Measurements from ENCODE around the gene COL24A1. TPM values are rescaled to one million over a fixed set of nuclear protein-coding genes. Genes with fewer than 3 reads are reported as not detected.
A peak's percentile ranks its signal among the peaks of the same experiment; 100 is the strongest.

The COL24A1 gene
- total RNA-seq, 1 donor = 0.84 TPM

DNA sequence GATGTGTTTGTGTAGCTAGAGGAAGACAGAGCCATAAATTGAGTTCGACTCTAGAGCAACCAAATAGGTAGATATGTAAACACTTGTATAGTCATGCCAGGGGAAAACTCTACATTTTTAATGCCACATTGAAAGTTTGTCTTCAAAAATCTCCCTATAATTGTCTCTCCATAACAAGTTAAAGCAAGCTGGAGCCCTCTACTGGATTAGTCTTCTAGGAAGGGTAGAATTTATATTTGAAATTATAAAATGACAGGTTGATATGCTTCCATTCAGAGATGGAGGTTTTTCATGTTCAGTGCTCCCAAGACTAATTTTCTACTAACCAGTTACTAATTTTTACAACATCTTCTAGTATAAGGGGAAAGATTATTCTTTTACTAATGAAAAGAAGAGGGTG, 13.1 kb upstream of the COL24A1 start:
- Histone ChIP-seq H3K27me3 (ENCODE audit: insufficient read depth, low read length) (no peaks in the 10 kb centered on the region), H3K9me3 (ENCODE audit: low read depth, low read length) (no peaks in the 10 kb centered on the region), H3K4me3 (ENCODE audit: low read length) (no peak overlapping the region), H3K4me1 (ENCODE audit: insufficient read depth, low read length) (no peaks in the 10 kb centered on the region)

DNA sequence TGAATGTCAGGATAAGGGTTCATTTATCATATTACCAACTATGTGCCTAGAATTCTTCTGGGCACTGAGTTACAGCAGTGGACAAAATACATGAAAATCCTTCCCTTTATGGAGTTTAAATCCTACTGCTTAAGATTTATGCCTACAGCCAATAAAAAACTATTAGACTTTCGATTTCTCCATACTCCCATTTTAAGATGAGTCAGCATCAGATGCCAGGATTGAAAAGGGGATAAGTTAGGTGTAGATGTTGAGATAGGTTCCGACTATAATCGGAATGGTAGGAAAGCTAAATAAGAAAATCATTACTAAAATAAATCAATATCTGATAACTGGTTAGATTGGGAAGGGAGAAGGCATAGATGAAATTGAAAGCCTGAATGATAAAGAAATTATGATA, 3.2 kb upstream of the COL24A1 start:
- Histone ChIP-seq H3K9me3 (ENCODE audit: low read depth, low read length) (no peaks in the 10 kb centered on the region), H3K4me3 (ENCODE audit: low read length) (no peak overlapping the region), H3K4me1 (ENCODE audit: insufficient read depth, low read length) (peaks cover 36% of the 10 kb centered on the region), H3K27me3 (ENCODE audit: insufficient read depth, low read length) (peaks cover 17% of the 10 kb centered on the region)

DNA sequence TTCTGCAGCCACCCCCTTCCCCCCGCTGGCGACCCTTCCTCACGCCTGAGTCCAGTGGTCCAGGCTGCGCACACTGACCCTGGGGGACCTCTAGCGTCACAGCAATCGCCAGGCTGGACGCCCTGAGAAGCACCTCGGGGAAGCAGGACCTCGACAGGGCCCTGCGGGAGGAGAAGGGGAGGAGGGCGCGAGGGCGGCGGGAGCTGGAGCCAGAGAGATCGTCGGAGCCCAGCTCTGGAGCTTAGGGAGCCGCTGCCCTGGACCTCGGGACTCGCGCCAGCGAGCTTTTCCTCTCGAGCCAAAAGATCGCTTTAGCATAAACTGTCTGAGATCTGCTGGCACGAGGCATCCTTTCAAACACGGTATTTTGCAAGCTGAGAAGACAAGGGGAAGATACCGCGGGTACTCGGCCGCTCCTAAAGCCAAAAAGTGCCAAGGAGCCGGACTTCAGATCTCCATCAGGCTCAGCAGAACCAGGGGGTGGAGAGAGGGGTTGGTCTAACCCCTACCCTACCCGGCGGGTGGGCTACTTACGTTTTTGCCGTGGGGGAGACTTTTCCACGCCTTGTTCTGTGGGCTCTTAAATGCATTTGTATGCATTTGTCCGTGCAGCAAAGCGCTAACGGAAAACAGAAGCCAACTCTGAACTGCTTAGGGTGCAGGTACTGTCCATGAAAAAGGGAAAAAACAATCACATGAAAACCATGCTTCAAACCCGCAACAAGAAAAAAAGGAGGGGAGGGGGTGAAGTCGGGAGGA, 586 bp downstream of the COL24A1 start:
- H3K4me3 ChIP-seq (ENCODE audit: low read length) = peak overlapping the region; percentile 33
- H3K4me1 ChIP-seq (ENCODE audit: insufficient read depth, low read length) = peaks cover 42% of the 10 kb centered on the region
- H3K27me3 ChIP-seq (ENCODE audit: insufficient read depth, low read length) = peaks cover 17% of the 10 kb centered on the region
- no peaks in the 10 kb centered on the region for H3K9me3 ChIP-seq (ENCODE audit: low read depth, low read length)

DNA sequence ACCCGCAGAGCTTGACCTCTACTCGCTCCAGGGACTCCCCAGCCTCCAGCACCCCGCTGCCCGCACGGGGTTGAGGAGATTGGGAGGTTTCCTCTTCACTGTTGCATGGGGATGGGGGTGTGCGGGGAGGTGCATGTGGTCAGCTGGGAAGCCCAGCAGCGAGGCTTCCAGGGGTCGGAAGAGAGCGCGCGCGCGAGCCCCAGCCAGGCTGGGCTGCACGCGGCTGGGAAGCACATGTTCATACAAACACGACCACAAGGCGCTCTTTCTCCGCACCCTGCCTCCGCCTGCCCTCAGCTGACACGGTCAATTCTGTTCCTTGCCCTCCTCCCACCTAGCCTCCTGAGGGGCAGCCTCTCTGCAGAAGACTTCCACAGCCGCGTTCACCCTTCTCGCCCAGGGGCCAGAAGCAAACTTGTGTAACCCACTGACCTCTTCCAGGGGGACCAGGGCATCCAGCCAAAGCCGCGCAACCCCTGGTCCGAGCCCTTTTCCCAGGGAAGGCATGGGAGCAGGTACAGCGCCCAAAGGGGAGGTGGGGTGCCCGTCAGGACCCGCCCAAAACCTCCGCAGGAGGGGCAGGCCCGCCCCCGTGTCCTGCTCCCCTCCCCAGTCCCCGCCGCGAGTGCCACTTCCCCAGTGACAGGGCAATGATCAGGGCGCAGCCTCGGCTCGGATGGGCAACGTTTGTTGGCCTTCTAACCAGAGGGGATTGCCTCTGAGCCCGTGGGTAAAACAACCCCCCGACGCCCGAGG, 1.3 kb downstream of the COL24A1 start:
- Histone ChIP-seq H3K4me3 (ENCODE audit: low read length) (peak overlapping the region; percentile 33), H3K9me3 (ENCODE audit: low read depth, low read length) (no peaks in the 10 kb centered on the region), H3K4me1 (ENCODE audit: insufficient read depth, low read length) (peaks cover 42% of the 10 kb centered on the region), H3K27me3 (ENCODE audit: insufficient read depth, low read length) (peaks cover 17% of the 10 kb centered on the region)

DNA sequence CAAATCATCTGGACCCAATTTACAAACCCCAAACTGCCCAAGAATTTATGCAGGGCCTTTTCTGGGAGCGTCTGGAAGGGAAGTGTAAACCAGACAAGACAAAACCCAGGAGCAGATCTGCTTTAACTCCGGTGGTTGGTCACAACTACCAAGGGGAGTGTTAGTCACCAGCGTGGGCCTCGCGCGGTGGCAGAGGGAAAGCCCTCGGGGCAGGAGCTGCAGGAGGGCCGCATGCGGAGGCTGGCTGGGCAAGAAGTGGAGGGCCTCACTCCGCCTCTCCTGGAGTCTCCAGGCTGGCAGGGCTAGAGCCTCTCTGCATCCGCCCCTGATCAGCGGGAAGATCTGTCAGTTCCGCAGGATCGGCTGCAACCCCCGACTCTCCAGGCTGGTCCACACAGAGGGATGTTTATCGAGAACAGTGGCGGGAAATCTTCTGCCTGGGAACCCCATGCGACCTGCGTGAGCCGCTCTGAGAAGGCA, 2.0 kb downstream of the COL24A1 start:
- peaks cover 42% of the 10 kb centered on the region for H3K4me1 ChIP-seq (ENCODE audit: insufficient read depth, low read length)
- H3K4me3 ChIP-seq (ENCODE audit: low read length) = no peak overlapping the region
- no peaks in the 10 kb centered on the region for H3K9me3 ChIP-seq (ENCODE audit: low read depth, low read length)
- peaks cover 17% of the 10 kb centered on the region for H3K27me3 ChIP-seq (ENCODE audit: insufficient read depth, low read length)

DNA sequence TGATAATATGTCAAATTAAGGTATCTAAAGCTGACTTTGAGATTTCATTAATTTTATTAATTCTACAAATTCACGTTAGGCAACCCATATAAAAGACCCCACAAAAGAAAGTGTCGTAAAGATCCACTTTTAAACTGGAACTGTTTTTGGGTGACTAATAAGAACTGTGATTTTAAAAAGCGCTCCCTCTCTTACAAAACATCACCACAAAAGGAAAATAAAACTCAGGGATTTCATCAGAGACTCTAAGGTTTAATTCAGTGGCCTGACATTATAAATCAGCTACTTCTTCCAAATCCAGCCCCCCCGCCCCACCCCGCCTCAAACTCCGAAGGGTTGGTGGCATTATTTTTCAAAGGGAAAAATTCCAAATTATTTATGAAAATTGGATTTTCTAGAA, 2.7 kb downstream of the COL24A1 start:
- H3K4me3 ChIP-seq (ENCODE audit: low read length) = no peak overlapping the region
- H3K27me3 ChIP-seq (ENCODE audit: insufficient read depth, low read length) = peaks cover 17% of the 10 kb centered on the region
- H3K9me3 ChIP-seq (ENCODE audit: low read depth, low read length) = no peaks in the 10 kb centered on the region
- H3K4me1 ChIP-seq (ENCODE audit: insufficient read depth, low read length) = peaks cover 42% of the 10 kb centered on the region

- no peaks in the 10 kb centered on the region for H3K9me3 ChIP-seq (ENCODE audit: low read depth, low read length)
- peaks cover 33% of the 10 kb centered on the region for H3K4me1 ChIP-seq (ENCODE audit: insufficient read depth, low read length)
- peaks cover 16% of the 10 kb centered on the region for H3K27me3 ChIP-seq (ENCODE audit: insufficient read depth, low read length)
- H3K4me3 ChIP-seq (ENCODE audit: low read length) = no peak overlapping the region
Measured at GRCh38 chr1:86152887-86153286, 3.7 kb downstream of the COL24A1 start.

DNA sequence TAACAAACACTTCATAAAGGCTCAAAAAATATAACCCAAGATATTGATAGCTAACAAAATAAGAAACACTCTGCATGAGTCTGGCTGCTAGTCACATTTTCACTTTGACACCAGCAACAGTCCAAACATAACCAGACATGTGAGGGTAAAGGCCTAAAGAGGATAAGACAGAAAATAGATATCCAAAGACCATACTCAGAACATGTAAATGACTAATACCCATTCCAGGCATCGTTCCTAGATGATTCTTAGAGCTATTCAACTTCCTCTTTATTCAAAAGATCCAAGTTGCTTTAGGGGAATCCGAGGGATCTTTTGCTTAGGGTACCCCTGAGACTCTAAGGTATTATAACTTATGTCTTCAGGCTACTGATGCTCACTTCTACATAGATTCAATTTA, 5.1 kb downstream of the COL24A1 start:
- H3K4me3 ChIP-seq (ENCODE audit: low read length) = no peak overlapping the region
- peaks cover 22% of the 10 kb centered on the region for H3K4me1 ChIP-seq (ENCODE audit: insufficient read depth, low read length)
- H3K27me3 ChIP-seq (ENCODE audit: insufficient read depth, low read length) = peaks cover 7% of the 10 kb centered on the region
- H3K9me3 ChIP-seq (ENCODE audit: low read depth, low read length) = no peaks in the 10 kb centered on the region

DNA sequence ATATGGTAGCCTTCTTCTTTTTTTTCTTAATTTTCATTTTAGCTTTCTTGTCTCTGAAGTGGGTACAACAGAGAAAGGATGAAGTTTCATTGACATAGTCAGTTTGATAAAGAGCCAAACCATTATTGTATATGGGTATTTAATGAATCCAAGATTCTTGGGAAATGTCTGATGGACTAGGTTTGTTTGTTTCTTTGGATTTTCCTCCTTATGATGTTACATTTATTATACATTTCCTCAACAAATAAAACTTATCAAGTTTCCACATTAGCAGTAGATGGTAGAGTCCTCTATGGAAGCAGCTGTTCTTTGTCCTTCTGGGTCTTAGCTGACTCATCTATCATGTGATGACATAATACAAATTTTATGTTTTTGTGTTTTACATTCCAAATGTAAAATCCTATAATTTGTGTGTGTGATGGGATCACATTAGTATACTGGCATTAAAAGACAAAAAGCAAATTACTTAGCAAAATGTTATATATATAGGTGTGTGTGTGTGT, 6.0 kb downstream of the COL24A1 start:
- Histone ChIP-seq H3K4me1 (ENCODE audit: insufficient read depth, low read length) (peaks cover 13% of the 10 kb centered on the region), H3K4me3 (ENCODE audit: low read length) (no peak overlapping the region), H3K27me3 (ENCODE audit: insufficient read depth, low read length) (no peaks in the 10 kb centered on the region), H3K9me3 (ENCODE audit: low read depth, low read length) (no peaks in the 10 kb centered on the region)

DNA sequence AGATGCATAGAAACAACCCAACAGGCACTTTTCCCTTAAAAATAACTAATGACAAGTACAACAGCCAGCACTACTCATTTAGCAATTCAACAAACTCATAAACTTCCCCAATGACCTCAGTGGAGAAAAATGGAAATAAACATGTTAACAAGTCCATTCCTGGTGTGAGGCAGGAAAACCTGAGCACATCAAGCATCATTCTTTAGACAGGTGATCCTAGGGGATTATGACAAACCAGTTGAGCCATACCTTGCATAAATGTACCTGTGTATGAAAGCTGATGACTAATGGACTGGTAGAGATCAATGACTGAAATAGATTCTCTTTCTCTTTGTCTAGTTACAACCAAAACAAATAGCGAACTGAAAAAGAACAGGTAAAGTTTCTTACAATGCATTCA, 7.0 kb downstream of the COL24A1 start:
- Histone ChIP-seq H3K27me3 (ENCODE audit: insufficient read depth, low read length) (no peaks in the 10 kb centered on the region), H3K9me3 (ENCODE audit: low read depth, low read length) (no peaks in the 10 kb centered on the region), H3K4me1 (ENCODE audit: insufficient read depth, low read length) (peaks cover 4% of the 10 kb centered on the region), H3K4me3 (ENCODE audit: low read length) (no peak overlapping the region)

DNA sequence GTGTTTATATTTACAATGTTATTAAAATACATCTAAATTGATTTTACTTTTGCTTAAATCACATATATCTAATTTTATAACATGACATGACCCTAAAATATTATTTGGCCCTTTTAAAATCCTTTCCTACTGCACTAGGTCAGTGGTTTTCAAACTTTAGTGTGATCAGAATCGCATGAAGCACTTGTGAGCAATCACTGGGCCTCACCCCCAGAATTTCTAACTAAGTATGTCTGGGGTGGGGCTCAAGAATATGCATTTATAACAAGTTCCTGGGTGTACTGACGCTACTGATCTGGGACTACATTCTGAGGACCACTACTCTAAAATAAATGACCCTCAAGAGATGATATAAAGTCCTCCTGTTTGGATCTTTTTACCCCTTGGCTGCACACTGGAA, 8.8 kb downstream of the COL24A1 start:
- Histone ChIP-seq H3K9me3 (ENCODE audit: low read depth, low read length) (no peaks in the 10 kb centered on the region), H3K4me1 (ENCODE audit: insufficient read depth, low read length) (no peaks in the 10 kb centered on the region), H3K27me3 (ENCODE audit: insufficient read depth, low read length) (no peaks in the 10 kb centered on the region), H3K4me3 (ENCODE audit: low read length) (no peak overlapping the region)

GRCh38 chr1:86146566-86146965, 10.0 kb downstream of the COL24A1 start:
- Histone ChIP-seq H3K27me3 (ENCODE audit: insufficient read depth, low read length) (no peaks in the 10 kb centered on the region), H3K4me1 (ENCODE audit: insufficient read depth, low read length) (no peaks in the 10 kb centered on the region), H3K4me3 (ENCODE audit: low read length) (no peak overlapping the region), H3K9me3 (ENCODE audit: low read depth, low read length) (no peaks in the 10 kb centered on the region)

- Histone ChIP-seq H3K4me1 (ENCODE audit: insufficient read depth, low read length) (no peaks in the 10 kb centered on the region), H3K27me3 (ENCODE audit: insufficient read depth, low read length) (no peaks in the 10 kb centered on the region), H3K9me3 (ENCODE audit: low read depth, low read length) (no peaks in the 10 kb centered on the region), H3K4me3 (ENCODE audit: low read length) (no peak overlapping the region)
Measured at GRCh38 chr1:86140281-86140880, 16.2 kb downstream of the COL24A1 start.

DNA sequence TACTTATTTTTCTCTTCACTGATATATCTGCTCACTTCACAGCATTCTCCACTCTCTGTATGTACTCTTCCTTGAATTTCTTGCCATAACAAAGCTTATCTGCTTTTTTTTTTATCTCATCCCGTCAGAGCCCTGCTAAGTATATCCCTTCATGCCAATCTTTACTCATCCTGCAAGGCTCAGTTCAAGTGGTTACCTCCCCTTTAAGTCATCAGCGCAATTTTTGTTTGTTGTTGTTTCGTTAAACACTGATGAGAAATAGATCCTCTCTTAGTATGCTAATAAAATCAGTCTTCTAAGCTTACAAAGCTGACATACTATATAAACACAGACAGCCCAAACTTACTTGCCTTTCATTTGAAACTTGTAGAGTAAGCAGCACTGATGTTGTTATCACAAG, 17.8 kb downstream of the COL24A1 start:
- Histone ChIP-seq H3K4me1 (ENCODE audit: insufficient read depth, low read length) (no peaks in the 10 kb centered on the region), H3K27me3 (ENCODE audit: insufficient read depth, low read length) (no peaks in the 10 kb centered on the region), H3K4me3 (ENCODE audit: low read length) (no peak overlapping the region), H3K9me3 (ENCODE audit: low read depth, low read length) (no peaks in the 10 kb centered on the region)

GRCh38 chr1:86137436-86137835, 19.1 kb downstream of the COL24A1 start:
- Histone ChIP-seq H3K4me1 (ENCODE audit: insufficient read depth, low read length) (no peaks in the 10 kb centered on the region), H3K4me3 (ENCODE audit: low read length) (no peak overlapping the region), H3K9me3 (ENCODE audit: low read depth, low read length) (no peaks in the 10 kb centered on the region), H3K27me3 (ENCODE audit: insufficient read depth, low read length) (no peaks in the 10 kb centered on the region)

All from mononuclear cell (primary cell).